Hematopoietic multipotent progenitor cell treated with erythropoietin and hydrocortisone succinate and interleukin-3 and kit ligand, for 6 days (in vitro differentiated cells): ENCODE results near the gene NOS3.

Experiments used
- DNase-seq: peaks from one replicate; pipeline ENCODE4 v3.0.0-alpha.2; 2015

The NOS3 gene

DNA sequence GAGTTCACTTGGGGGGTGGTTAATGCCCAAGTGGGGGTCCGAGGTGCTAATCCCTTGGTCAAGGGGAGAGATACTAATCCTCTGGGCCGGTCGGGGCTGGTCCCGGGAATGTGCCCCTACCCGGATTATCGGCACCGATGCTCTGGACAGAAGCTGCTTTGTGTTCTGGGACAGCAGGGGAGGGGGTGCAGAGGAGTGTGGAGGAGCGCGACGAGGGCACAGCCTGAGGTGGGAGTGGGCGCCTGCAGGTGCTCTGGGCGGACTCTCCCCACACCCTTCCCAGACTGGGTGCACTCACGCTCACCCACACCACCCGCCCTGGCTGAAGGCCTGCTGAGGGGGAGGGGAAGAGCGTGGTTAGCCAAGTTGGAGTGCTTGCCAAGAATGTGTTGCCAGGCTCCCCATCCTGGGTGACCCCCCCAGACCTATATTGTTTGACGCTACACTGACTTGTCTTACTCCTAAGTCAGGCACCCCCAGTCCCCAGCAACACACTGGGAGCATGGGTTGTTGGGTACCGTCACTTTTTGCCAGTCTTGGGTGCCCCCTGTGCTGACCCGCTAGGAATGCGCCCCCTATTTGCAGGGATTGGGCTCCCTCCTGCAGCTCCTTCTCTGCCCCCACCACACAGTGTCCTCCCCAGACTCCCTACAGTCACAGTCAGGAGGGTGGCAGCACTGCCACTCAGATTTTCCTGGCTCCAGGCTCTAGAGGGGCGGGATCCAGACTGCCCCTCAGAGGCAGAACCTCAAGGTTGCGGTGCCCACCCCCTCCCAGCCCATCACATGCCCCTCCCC lies 69.8 kb downstream of the NOS3 start:
- DNase-seq: peak; percentile 78

DNA sequence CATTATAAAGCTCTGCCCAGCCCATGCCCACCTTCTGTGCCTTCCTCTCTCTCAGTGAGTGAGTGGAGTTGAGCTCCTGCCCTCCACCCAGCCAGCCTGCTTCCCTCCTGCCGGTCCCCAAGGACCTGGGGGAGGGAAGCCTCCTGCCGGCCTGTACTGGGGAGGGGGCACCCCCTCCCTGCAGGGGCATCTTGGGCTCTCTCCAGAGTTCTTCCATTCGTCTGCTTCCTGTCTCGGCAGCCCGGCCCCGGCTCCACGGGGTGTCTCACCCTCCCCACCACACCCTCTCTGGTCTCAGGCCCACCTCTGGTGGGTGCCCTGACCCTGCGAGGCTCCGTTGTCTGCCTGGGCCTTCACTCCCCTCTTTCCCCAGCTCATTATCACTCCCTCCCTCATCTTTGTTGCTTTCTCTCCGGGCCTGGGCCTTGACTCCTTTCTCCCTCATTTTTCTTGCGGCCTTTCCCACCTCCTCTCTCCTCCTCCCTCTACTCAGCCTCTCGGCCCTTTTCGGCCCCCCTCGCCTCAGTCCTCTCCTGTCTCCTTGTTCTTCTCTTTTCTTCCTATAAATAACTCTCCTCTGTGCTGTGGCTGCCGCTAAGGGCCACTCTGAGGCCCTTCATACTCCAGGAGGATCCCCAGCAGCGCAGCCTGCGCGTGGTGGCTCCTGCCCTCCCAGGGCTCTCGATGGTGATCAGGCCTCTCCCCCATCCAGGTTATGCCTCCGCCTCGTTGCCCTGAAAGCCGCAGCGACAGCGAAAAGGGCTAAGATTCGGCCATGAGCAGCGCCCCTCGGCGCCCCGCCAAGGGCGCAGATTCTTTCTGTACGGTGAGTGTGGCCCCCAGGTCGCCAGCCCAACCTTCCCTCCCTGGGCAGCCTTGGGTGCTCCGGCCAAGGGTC lies 70.6 kb downstream of the NOS3 start:
- no peak for DNase-seq

DNA sequence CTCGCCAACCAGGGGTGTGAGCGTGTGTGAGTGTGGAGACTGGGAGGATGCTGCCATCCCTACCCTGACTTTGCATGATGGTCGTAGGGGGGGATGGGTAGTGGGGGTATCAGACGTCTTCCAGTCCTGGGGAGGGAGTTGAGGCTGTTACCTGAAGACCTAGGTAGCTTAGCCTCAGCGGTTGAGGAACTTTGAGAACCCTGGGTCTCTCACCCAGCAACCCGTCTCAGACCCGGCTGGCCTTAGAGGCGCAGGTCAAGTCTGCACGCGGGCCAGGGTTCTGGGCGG lies 71.2 kb downstream of the NOS3 start:
- no peak for DNase-seq

DNA sequence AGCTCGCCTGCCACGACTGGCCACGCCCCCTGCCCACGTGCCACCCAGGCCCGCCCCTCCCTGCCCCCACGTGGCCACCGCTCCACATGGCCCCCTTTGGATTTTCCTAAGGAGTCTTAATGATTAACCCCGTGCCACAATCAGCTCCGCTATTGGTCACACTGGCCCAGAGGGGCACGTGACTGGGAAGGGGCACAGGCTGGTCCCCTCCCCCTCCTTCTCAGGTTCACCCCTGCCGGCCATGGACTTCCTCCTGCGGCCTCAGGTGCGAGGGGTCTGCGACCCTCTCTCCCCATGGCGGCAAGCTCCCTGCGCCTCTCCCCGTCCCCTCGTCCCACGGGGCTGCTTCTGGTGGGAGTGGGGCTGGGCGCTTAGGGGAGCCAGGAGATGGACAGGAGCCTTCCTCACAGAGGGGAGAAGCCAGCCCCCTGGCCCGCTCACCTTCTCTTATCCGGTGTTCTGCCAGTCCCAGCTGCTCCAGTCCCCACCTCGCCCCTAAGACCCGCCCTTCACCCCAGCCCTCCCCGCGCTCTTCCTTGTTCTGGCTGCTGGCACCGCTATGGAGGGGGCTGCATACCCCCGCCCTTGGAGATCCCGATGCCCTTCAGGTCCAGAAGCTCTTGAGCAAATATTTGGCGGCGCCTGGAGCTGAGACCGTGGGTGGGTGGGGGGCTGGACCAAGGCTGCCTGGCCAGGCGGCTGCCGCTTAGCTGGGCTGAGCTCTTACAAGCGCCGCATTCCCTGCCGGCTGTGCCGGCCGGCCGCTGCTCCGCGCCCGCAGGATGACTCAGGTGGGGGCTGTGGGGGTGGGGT lies 71.8 kb downstream of the NOS3 start:
- DNase-seq: peak; percentile 38

DNA sequence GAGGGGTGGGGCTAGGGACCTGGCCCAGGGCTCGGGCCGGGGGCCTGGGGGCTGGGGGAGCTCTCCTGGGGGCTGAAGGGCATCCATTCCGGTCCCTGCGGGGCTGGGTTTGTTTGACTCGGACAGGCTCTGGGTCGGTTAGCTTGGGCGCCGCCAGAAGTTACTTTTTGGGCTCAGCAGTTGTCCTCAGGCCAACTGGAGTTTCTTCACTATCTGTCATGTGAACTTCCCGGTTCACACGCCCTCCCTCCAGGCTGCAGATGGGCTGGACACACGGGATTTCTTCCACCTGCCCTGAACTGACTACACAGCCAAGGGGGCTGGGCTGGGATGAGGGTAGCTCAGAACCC lies 72.4 kb downstream of the NOS3 start:
- DNase-seq: no peak
